ENCODE data around the gene PATL2. TPM values are rescaled to one million over a fixed set of nuclear protein-coding genes. Genes with fewer than 3 reads are reported as not detected.

PATL2 gene
- total RNA-seq, 1 donor from 2014 or later = 0.40 TPM

DNA sequence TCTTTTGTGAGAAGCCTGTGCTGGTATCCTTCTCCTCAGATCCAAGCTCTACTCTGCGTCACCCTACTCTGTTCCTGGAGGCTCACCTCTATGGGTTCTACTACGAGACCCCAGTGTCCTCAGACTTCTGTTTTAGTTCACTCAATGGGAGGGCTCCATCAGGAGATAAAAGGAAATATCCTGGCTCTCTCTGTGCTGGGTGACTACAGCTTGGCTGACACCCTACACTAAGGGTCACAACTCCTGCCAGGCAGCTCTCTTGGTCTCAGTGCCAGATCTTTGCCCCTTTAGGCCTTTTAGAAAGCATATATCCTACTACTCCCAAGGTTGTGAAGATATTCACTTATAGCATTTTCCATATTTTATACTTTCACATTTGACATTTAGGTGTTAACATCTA, 94.1 kb downstream of the PATL2 start:
- H3K36me3 Mint-ChIP-seq (ENCODE audit: unreplicated experiment) = peaks cover 61% of the 10 kb centered on the region
- no peak overlapping the region for H3K4me3 Mint-ChIP-seq (ENCODE audit: unreplicated experiment)
- no peak overlapping the region for H3K27ac Mint-ChIP-seq (ENCODE audit: unreplicated experiment)
- H3K9me3 Mint-ChIP-seq (ENCODE audit: unreplicated experiment) = no peaks in the 10 kb centered on the region
- TF ChIP-seq, protein P1, sequence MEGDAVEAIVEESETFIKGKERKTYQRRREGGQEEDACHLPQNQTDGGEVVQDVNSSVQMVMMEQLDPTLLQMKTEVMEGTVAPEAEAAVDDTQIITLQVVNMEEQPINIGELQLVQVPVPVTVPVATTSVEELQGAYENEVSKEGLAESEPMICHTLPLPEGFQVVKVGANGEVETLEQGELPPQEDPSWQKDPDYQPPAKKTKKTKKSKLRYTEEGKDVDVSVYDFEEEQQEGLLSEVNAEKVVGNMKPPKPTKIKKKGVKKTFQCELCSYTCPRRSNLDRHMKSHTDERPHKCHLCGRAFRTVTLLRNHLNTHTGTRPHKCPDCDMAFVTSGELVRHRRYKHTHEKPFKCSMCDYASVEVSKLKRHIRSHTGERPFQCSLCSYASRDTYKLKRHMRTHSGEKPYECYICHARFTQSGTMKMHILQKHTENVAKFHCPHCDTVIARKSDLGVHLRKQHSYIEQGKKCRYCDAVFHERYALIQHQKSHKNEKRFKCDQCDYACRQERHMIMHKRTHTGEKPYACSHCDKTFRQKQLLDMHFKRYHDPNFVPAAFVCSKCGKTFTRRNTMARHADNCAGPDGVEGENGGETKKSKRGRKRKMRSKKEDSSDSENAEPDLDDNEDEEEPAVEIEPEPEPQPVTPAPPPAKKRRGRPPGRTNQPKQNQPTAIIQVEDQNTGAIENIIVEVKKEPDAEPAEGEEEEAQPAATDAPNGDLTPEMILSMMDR (IDR thresholded peaks at IDR 0.05) = no peak
- no peaks in the 10 kb centered on the region for H3K4me1 Mint-ChIP-seq (ENCODE audit: unreplicated experiment)
- H3K27me3 Mint-ChIP-seq (ENCODE audit: unreplicated experiment) = no peaks in the 10 kb centered on the region
- no peak for DNase-seq (ENCODE audit: extremely low spot score, unreplicated experiment)

Other genes with a start within 250 kb of the PATL2 start
- gene EIF3J, start 174.2 kb downstream of the PATL2 start, total RNA-seq = 82.1 and 94.2 TPM in 2 replicates
- 58.1 and 79.1 TPM in 2 replicates for gene SPG11, start 47.7 kb downstream of the PATL2 start, total RNA-seq
- 1,535 and 1,733 TPM in 2 replicates for gene B2M, start 194 bp upstream of the PATL2 start, total RNA-seq
- 13.6 and 17.6 TPM in 2 replicates for gene TRIM69, start 25.2 kb upstream of the PATL2 start, total RNA-seq
- gene TERB2, start 245.4 kb upstream of the PATL2 start, total RNA-seq = not detected in 2 replicates